Spleen (tissue), 11 donors: Measurements from ENCODE around the gene PHAX. TPM values are rescaled to one million over a fixed set of nuclear protein-coding genes. Genes with fewer than 3 reads are reported as not detected.
"Not testable (repeated sequence)": the region's sequence is repeated elsewhere in the genome, so short reads cannot be mapped to it uniquely, and the experiment has no call there.

Experiments
- DNase-seq: peaks from one replicate; pipeline ENCODE4 v3.0.0-alpha.2; 2020
- H3K27ac ChIP-seq, 8 donors: fragments of 200-600 bp; sonication (generic) in 7 of 8; 1 replicate in 4 of 8; 2 replicates in 4 of 8; pipeline versions ENCODE4 v1.5.0 to v1.8.0; 2016 to 2021; ENCODE audit warnings: inconsistent platforms in 4 of 8, mild to moderate bottlenecking in 4 of 8, moderate library complexity in 1 of 8
- H3K27me3 ChIP-seq, 7 donors: fragments of 200-600 bp; sonication (generic) in 6 of 7; replicated peaks in 1 of 7; 1 replicate in 4 of 7; 2 replicates in 3 of 7; pipeline versions ENCODE4 v1.5.0 to v1.8.0; 2016 to 2021; ENCODE audit warnings: inconsistent platforms in 3 of 7, mild to moderate bottlenecking in 1 of 7
- H3K36me3 ChIP-seq, 6 donors: fragments of 200-600 bp; sonication (generic) in 5 of 6; 1 replicate in 4 of 6; 2 replicates in 2 of 6; pipeline versions ENCODE4 v1.5.0 to v1.8.0; 2016 to 2021; ENCODE audit warnings: inconsistent platforms in 2 of 6
- H3K4me1 ChIP-seq, 6 donors: fragments of 200-600 bp; sonication (generic) in 5 of 6; 1 replicate in 3 of 6; 2 replicates in 3 of 6; pipeline versions ENCODE4 v1.5.0 to v1.8.0; 2016 to 2021; ENCODE audit warnings: inconsistent platforms in 3 of 6
- H3K4me3 ChIP-seq, 8 donors: fragments of 200-600 bp; sonication (generic) in 7 of 8; 1 replicate in 4 of 8; 2 replicates in 4 of 8; pipeline versions ENCODE4 v1.5.0 to v1.8.0; 2016 to 2021; ENCODE audit warnings: inconsistent platforms in 4 of 8, mild to moderate bottlenecking in 4 of 8, moderate library complexity in 2 of 8
- H3K9me3 ChIP-seq, 8 donors: fragments of 200-600 bp; sonication (generic) in 7 of 8; 1 replicate in 4 of 8; 2 replicates in 4 of 8; pipeline versions ENCODE4 v1.5.0 to v1.8.0; 2016 to 2021; ENCODE audit warnings: inconsistent platforms in 4 of 8
- CTCF ChIP-seq, 11 experiments: fragments of 200-600 bp in 7 of 11; fragments of 450-650 bp in 4 of 11; sonication (generic) in 4 of 11; IDR thresholded peaks in 8 of 11; conservative IDR thresholded peaks in 3 of 11; 1 replicate in 7 of 11; 2 replicates in 4 of 11; pipeline versions ENCODE4 v1.4.0 to v1.8.0; 2016 to 2021; ENCODE audit warnings: antibody characterized with exemption in 11 of 11, inconsistent platforms in 4 of 11, mild to moderate bottlenecking in 1 of 11
- POLR2A ChIP-seq, 3 donors: fragments of 450-650 bp; IDR thresholded peaks; one replicate each; pipeline ENCODE4 v1.5.1; 2017; ENCODE audit warnings: antibody characterized with exemption in 3 of 3, mild to moderate bottlenecking in 1 of 3
- POLR2AphosphoS5 ChIP-seq, 3 donors: sonication (generic); formaldehyde crosslinking; IDR thresholded peaks; one replicate each; pipeline ENCODE4 v1.5.1; 2017; ENCODE audit warnings: antibody characterized with exemption in 3 of 3
- WGBS, 5 donors: extraction: QIAGEN DNeasy Blood & Tissue Kit in 3 of 5; methylation state at CpG; one replicate each; pipeline versions ENCODE4 v1.1.5 to v1.1.7; 2013 to 2018; 5-methylcytosine and 5-hydroxymethylcytosine counted together
- intact Hi-C: fragments of 100-400 bp; cut with DNase I; formaldehyde crosslinking; loops from one replicate; pipeline ENCODE4 v1.15.0; 2023; ENCODE audit warnings: low total_unique reads
- polyA plus RNA-seq, 3 donors: library from polyadenylated mRNA; stranded (reverse); fragments of 200-250 nt; gene quantifications; one replicate each; pipeline ENCODE4 v1.2.1, GENCODE V29; 2013
- total RNA-seq, 7 donors: library from RNA; depleted of rRNA in 3 of 7; stranded (reverse); fragments of >200 nt in 3 of 7; fragmentation: NEBNext Ultra II Directional in 4 of 7; extraction: Animal tissue kit (Norgen Biotek cat#: 25700) in 4 of 7; gene quantifications; one replicate each; pipeline versions ENCODE4 v1.1.0 to v1.2.1, GENCODE V29; 2016 to 2021
- donor health status: healthy with polysubstance abuse.
- donor health status: DM: no; HTN: no; CAD: no; lungs with moderate emphysema.
- donor health status: DM: no; HTN: no; CAD: no.
- donor health status: Bipolar disorder and iron deficiency.
- donor health status: healthy.
- donor health status: DM: no; HTN: no; CAD: no.
- donor health status: DM: yes; HTN: yes; CAD: no.

The PHAX gene
- total and polyA plus RNA-seq, 10 donors, result 9.8 to 44.5 (median 25.8) TPM

- no peak for TF ChIP-seq POLR2A (IDR thresholded peaks at IDR 0.05)
- TF ChIP-seq CTCF (IDR thresholded peaks at IDR 0.05 in 8 of 11, conservative IDR thresholded peaks at IDR 0.05 in 3 of 11), result no peak
- TF ChIP-seq POLR2AphosphoS5 (IDR thresholded peaks at IDR 0.05), result no peak
- H3K4me3 ChIP-seq, result no peak overlapping the region
- peak overlapping the region in 1 of 8 donors; percentile 2 for H3K27ac ChIP-seq
- peaks cover 3 to 100% (median 48%) of the 10 kb centered on the region in 6 donors for H3K36me3 ChIP-seq
- WGBS, 5 donors, result 83 to 87% (median 85%) methylated on average over 7 of the region's 7 CpGs
- H3K4me1 ChIP-seq, result peaks cover 0 to 24% (median 3%) of the 10 kb centered on the region in 6 donors
- no peaks in the 10 kb centered on the region for H3K27me3 ChIP-seq
- no peak for DNase-seq
- intact Hi-C loops, result no loop called here
- no peaks in the 10 kb centered on the region for H3K9me3 ChIP-seq
Observed at GRCh38 chr5:126613941-126614592, 13.3 kb downstream of the PHAX start.

GRCh38 chr5:126615286-126615685 lies 14.5 kb downstream of the PHAX start:
- TF ChIP-seq CTCF (IDR thresholded peaks at IDR 0.05 in 8 of 11, conservative IDR thresholded peaks at IDR 0.05 in 3 of 11) (no peak), POLR2AphosphoS5 (IDR thresholded peaks at IDR 0.05) (no peak), POLR2A (IDR thresholded peaks at IDR 0.05) (no peak)
- WGBS, 5 donors, result 75 to 94% (median 83%) methylated on average over 4 of the region's 4 CpGs
- intact Hi-C loops, result no loop called here
- DNase-seq, result no peak
- H3K9me3 ChIP-seq, result no peaks in the 10 kb centered on the region
- H3K27me3 ChIP-seq, result no peaks in the 10 kb centered on the region
- H3K4me3 ChIP-seq, result no peak overlapping the region
- H3K27ac ChIP-seq, result no peak overlapping the region
- H3K36me3 ChIP-seq, result peaks cover 3 to 100% (median 49%) of the 10 kb centered on the region in 6 donors
- H3K4me1 ChIP-seq, result peaks cover 0 to 20% (median 0%) of the 10 kb centered on the region in 6 donors

GRCh38 chr5:126617603-126618002 lies 16.9 kb downstream of the PHAX start:
- Histone ChIP-seq H3K36me3 (peaks cover 3 to 100% (median 50%) of the 10 kb centered on the region in 6 donors), H3K4me1 (peaks cover 0 to 20% (median 0%) of the 10 kb centered on the region in 6 donors)
- intact Hi-C loops, H3K27ac ChIP-seq, H3K27me3 ChIP-seq, H3K9me3 ChIP-seq, H3K4me3 ChIP-seq, DNase-seq: not testable (repeated sequence)
- 95 to 98% (median 96%) methylated on average over 8 of the region's 8 CpGs for WGBS, 5 donors

- TF ChIP-seq POLR2A (IDR thresholded peaks at IDR 0.05) (no peak), CTCF (IDR thresholded peaks at IDR 0.05 in 8 of 11, conservative IDR thresholded peaks at IDR 0.05 in 3 of 11) (no peak), POLR2AphosphoS5 (IDR thresholded peaks at IDR 0.05) (no peak)
- Histone ChIP-seq H3K9me3 (no peaks in the 10 kb centered on the region), H3K27me3 (no peaks in the 10 kb centered on the region), H3K36me3 (peaks cover 3 to 100% (median 55%) of the 10 kb centered on the region in 6 donors), H3K27ac (no peak overlapping the region), H3K4me3 (no peak overlapping the region), H3K4me1 (peaks cover 0 to 10% (median 0%) of the 10 kb centered on the region in 6 donors)
- no peak for DNase-seq
- 91 to 99% (median 96%) methylated on average over 2 of the region's 2 CpGs for WGBS, 5 donors
- intact Hi-C loops, result no loop called here
Observed at GRCh38 chr5:126619781-126620180, 19.0 kb downstream of the PHAX start.
